Measurements from ENCODE around the gene CDC25B. TPM values are rescaled to one million over a fixed set of nuclear protein-coding genes. Genes with fewer than 3 reads are reported as not detected.
A peak's percentile ranks its signal among the peaks of the same experiment; 100 is the strongest.

The CDC25B gene
- total and polyA plus RNA-seq, 2 of the 13 experiments (the other 11 are each of a cell fraction or from before 2014, with no cell fraction given): 14.5 to 19.4 TPM

DNA sequence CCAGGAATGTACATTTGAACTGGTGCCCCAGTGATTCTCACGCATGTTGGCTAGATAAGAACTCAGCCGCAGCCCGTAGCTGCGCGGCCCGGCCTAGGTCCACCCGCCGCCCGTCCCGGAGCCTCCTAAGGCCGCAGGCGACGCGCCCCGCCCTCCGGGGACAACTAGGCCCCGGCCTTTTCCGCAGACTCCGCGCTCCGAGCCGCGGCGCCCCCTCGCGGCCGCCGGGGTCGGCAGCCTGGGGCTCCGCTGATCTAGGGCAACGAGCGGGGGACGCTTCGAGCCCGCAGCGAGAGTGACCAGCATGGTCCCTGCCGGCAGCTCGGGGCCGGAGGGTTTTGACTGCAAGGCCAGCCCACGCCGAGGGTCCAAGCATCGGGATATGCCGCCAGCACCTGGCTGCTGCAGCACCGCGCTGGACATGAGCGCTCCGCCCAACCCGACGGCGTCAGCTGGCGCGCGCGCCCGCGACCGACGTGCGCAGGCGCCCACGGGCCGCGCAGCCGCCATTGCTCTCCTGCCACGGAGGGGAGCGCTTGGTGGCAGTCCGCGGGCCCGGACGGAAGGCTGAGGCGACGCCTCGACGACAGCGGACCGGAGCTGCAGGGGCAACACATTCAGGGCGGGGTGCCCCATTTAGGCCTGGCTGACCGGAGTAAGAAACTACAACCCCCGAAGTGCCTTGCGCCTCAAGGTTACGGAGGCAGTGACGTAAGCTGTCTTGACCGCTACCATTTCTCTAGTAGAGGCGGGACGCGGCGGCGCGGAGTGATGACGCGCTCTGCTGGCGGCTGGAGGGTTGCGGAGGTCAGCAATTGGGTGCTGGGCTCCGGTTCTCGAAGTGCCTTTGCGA, 24.2 kb downstream of the CDC25B start, which contains the start of gene AP5S1 (continued):
- TF ChIP-seq, protein P1, sequence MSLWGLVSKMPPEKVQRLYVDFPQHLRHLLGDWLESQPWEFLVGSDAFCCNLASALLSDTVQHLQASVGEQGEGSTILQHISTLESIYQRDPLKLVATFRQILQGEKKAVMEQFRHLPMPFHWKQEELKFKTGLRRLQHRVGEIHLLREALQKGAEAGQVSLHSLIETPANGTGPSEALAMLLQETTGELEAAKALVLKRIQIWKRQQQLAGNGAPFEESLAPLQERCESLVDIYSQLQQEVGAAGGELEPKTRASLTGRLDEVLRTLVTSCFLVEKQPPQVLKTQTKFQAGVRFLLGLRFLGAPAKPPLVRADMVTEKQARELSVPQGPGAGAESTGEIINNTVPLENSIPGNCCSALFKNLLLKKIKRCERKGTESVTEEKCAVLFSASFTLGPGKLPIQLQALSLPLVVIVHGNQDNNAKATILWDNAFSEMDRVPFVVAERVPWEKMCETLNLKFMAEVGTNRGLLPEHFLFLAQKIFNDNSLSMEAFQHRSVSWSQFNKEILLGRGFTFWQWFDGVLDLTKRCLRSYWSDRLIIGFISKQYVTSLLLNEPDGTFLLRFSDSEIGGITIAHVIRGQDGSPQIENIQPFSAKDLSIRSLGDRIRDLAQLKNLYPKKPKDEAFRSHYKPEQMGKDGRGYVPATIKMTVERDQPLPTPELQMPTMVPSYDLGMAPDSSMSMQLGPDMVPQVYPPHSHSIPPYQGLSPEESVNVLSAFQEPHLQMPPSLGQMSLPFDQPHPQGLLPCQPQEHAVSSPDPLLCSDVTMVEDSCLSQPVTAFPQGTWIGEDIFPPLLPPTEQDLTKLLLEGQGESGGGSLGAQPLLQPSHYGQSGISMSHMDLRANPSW (CRISPR knock-in tag; IDR thresholded peaks at IDR 0.05; ENCODE audit: borderline replicate concordance): peak; percentile 83; the same call in 1 of the 2 replicates
- TF ChIP-seq MATR3 (CRISPR knock-in tag; IDR thresholded peaks at IDR 0.05) (0 out of 2 replicates have a peak, but pooled peaks have one; percentile 97), YEATS4 (CRISPR knock-in tag; IDR thresholded peaks at IDR 0.05; ENCODE audit: borderline replicate concordance) (peak; percentile 100), ZMYM2 (CRISPR knock-in tag; IDR thresholded peaks at IDR 0.05) (no peak), PCBP1 (IDR thresholded peaks at IDR 0.05; ENCODE audit: borderline replicate concordance, low read depth, low read length) (peak; percentile 97; the same call in 1 of the 2 replicates), ZNF326 (CRISPR knock-in tag; IDR thresholded peaks at IDR 0.05; ENCODE audit: borderline replicate concordance) (no peak), SUZ12 (IDR thresholded peaks at IDR 0.05; ENCODE audit: low read depth, low read length) (peak; percentile 82), ZNF431 (CRISPR knock-in tag; IDR thresholded peaks at IDR 0.05; ENCODE audit: borderline replicate concordance, low read depth) (no peak; the same call in 1 of the 2 replicates), MEIS2 (CRISPR knock-in tag; IDR thresholded peaks at IDR 0.05) (peak; percentile 83)
- TF ChIP-seq, protein P2, sequence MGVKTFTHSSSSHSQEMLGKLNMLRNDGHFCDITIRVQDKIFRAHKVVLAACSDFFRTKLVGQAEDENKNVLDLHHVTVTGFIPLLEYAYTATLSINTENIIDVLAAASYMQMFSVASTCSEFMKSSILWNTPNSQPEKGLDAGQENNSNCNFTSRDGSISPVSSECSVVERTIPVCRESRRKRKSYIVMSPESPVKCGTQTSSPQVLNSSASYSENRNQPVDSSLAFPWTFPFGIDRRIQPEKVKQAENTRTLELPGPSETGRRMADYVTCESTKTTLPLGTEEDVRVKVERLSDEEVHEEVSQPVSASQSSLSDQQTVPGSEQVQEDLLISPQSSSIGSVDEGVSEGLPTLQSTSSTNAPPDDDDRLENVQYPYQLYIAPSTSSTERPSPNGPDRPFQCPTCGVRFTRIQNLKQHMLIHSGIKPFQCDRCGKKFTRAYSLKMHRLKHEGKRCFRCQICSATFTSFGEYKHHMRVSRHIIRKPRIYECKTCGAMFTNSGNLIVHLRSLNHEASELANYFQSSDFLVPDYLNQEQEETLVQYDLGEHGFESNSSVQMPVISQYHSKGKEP (CRISPR knock-in tag; IDR thresholded peaks at IDR 0.05): peak; percentile 84

Data from HepG2 (cell line).